Esophagus squamous epithelium (tissue), 5 donors: ENCODE data around the gene DYNC1LI1. TPM values are rescaled to one million over a fixed set of nuclear protein-coding genes. Genes with fewer than 3 reads are reported as not detected.

Source experiments
- DNase-seq: peaks from one replicate; lab custom pipeline; 2025; lab: John Stamatoyannopoulos, UW
- H3K27ac ChIP-seq, 4 donors: fragments of 200-600 bp; sonication (generic); one replicate each; pipeline ENCODE4 v1.5.1; 2016 to 2019; ENCODE audit warnings: mild to moderate bottlenecking in 1 of 4
- H3K27me3 ChIP-seq, 4 donors: fragments of 200-600 bp; sonication (generic); 1 replicate in 3 of 4; 2 replicates in 1 of 4; pipeline versions ENCODE4 v1.5.1 to v1.6.0; 2017 to 2021; ENCODE audit warnings: antibody characterized with exemption in 1 of 4
- H3K36me3 ChIP-seq, 3 donors: fragments of 200-600 bp; sonication (generic); one replicate each; pipeline ENCODE4 v1.5.1; 2016 to 2019
- H3K4me1 ChIP-seq, 3 donors: fragments of 200-600 bp; sonication (generic); one replicate each; pipeline ENCODE4 v1.5.1; 2017 to 2019
- H3K4me3 ChIP-seq, 4 donors: fragments of 200-600 bp; sonication (generic); 1 replicate in 3 of 4; 2 replicates in 1 of 4; pipeline ENCODE4 v1.5.1; 2016 to 2019; ENCODE audit warnings: mild to moderate bottlenecking in 2 of 4, moderate library complexity in 1 of 4
- H3K9me3 ChIP-seq, 3 donors: fragments of 200-600 bp; sonication (generic); one replicate each; pipeline ENCODE4 v1.5.1; 2016 to 2019
- CTCF ChIP-seq, 6 experiments: fragments of 450-650 bp in 4 of 6; fragments of 200-600 bp in 2 of 6; sonication (generic) in 2 of 6; IDR thresholded peaks; one replicate each; pipeline ENCODE4 v1.5.1; 2016 to 2019; ENCODE audit warnings: antibody characterized with exemption in 6 of 6, mild to moderate bottlenecking in 4 of 6, moderate library complexity in 4 of 6
- POLR2A ChIP-seq, 4 donors: fragments of 450-650 bp; IDR thresholded peaks; one replicate each; pipeline ENCODE4 v1.6.1; 2017; ENCODE audit warnings: antibody characterized with exemption in 4 of 4, mild to moderate bottlenecking in 4 of 4, moderate library complexity in 3 of 4
- WGBS, 2 donors: methylation state at CpG; one replicate each; pipeline ENCODE4 v1.1.5; 2018; 5-methylcytosine and 5-hydroxymethylcytosine counted together
- intact Hi-C: fragments of 100-400 bp; cut with DNase I; formaldehyde crosslinking; loops from one replicate; pipeline ENCODE4 v1.15.0; 2022
- total RNA-seq, 4 donors: library from RNA; depleted of rRNA; stranded (reverse); fragments of >200 nt; gene quantifications; one replicate each; pipeline ENCODE4 v1.1.0, GENCODE V29; 2016
- donor health status: DM: yes; HTN: yes; CAD: no.

The DYNC1LI1 gene
- total RNA-seq, 4 donors from 2014 or later = 12.8 to 29.9 (median 24.8) TPM

GRCh38 chr3:32602206-32602605, 31.5 kb upstream of the DYNC1LI1 start:
- no peaks in the 10 kb centered on the region for H3K36me3 ChIP-seq
- H3K9me3 ChIP-seq = no peaks in the 10 kb centered on the region
- intact Hi-C loops = no loop called here
- WGBS, 2 donors = 84 to 93% methylated on average over 5 to 7 of the region's 7 CpGs
- TF ChIP-seq CTCF (IDR thresholded peaks at IDR 0.05) (no peak), POLR2A (IDR thresholded peaks at IDR 0.05) (no peak)
- no peaks in the 10 kb centered on the region for H3K4me1 ChIP-seq
- no peak overlapping the region for H3K27ac ChIP-seq
- DNase-seq = no peak
- no peaks in the 10 kb centered on the region for H3K27me3 ChIP-seq
- no peak overlapping the region for H3K4me3 ChIP-seq

- Histone ChIP-seq H3K27ac (no peak overlapping the region), H3K27me3 (no peaks in the 10 kb centered on the region), H3K36me3 (no peaks in the 10 kb centered on the region), H3K4me3 (no peak overlapping the region), H3K4me1 (no peaks in the 10 kb centered on the region), H3K9me3 (no peaks in the 10 kb centered on the region)
- DNase-seq = no peak
- TF ChIP-seq CTCF (IDR thresholded peaks at IDR 0.05) (no peak), POLR2A (IDR thresholded peaks at IDR 0.05) (no peak)
- WGBS, 2 donors = 66 to 74% methylated on average over 3 of the region's 3 CpGs
- intact Hi-C loops = no loop called here
These were observed 31.1 kb upstream of the DYNC1LI1 start for GRCh38 chr3:32601722-32602121.

- no peak overlapping the region for H3K27ac ChIP-seq
- no peaks in the 10 kb centered on the region for H3K9me3 ChIP-seq
- peaks cover 0 to 6% (median 0%) of the 10 kb centered on the region in 3 donors for H3K4me1 ChIP-seq
- TF ChIP-seq CTCF (IDR thresholded peaks at IDR 0.05) = no peak
- no peak for TF ChIP-seq POLR2A (IDR thresholded peaks at IDR 0.05)
- intact Hi-C loops = no loop called here
- peaks cover 0 to 10% (median 0%) of the 10 kb centered on the region in 4 donors for H3K27me3 ChIP-seq
- H3K4me3 ChIP-seq = no peak overlapping the region
- WGBS, 2 donors = 69 to 88% methylated on average over 1 to 2 of the region's 2 CpGs
- no peak for DNase-seq
- no peaks in the 10 kb centered on the region for H3K36me3 ChIP-seq
These were observed 27.0 kb upstream of the DYNC1LI1 start for GRCh38 chr3:32597656-32598055.

- Histone ChIP-seq H3K4me3 (no peak overlapping the region), H3K36me3 (no peaks in the 10 kb centered on the region), H3K27ac (no peak overlapping the region), H3K27me3 (peaks cover 0 to 11% (median 0%) of the 10 kb centered on the region in 4 donors), H3K9me3 (no peaks in the 10 kb centered on the region), H3K4me1 (peaks cover 0 to 6% (median 0%) of the 10 kb centered on the region in 3 donors)
- intact Hi-C loops = no loop called here
- WGBS, 2 donors = 79 to 87% methylated on average over 7 to 8 of the region's 8 CpGs
- TF ChIP-seq CTCF (IDR thresholded peaks at IDR 0.05) (no peak), POLR2A (IDR thresholded peaks at IDR 0.05) (no peak)
- no peak for DNase-seq
These were observed 26.3 kb upstream of the DYNC1LI1 start for GRCh38 chr3:32596909-32597369.

GRCh38 chr3:32596282-32596908, 25.7 kb upstream of the DYNC1LI1 start:
- intact Hi-C loops = no loop called here
- TF ChIP-seq CTCF (IDR thresholded peaks at IDR 0.05) (no peak), POLR2A (IDR thresholded peaks at IDR 0.05) (no peak)
- no peaks in the 10 kb centered on the region for H3K9me3 ChIP-seq
- 65 to 87% methylated on average over 4 of the region's 4 CpGs for WGBS, 2 donors
- H3K27ac ChIP-seq = no peak overlapping the region
- peaks cover 0 to 6% (median 0%) of the 10 kb centered on the region in 3 donors for H3K4me1 ChIP-seq
- no peak overlapping the region for H3K4me3 ChIP-seq
- no peaks in the 10 kb centered on the region for H3K36me3 ChIP-seq
- DNase-seq = no peak
- H3K27me3 ChIP-seq = peaks cover 0 to 11% (median 0%) of the 10 kb centered on the region in 4 donors
